Skin of body (tissue), 2 donors: ENCODE measurements around the gene PLPPR5. TPM values are rescaled to one million over a fixed set of nuclear protein-coding genes. Genes with fewer than 3 reads are reported as not detected.

ENCODE experiments used
- DNase-seq: peaks from one replicate; lab custom pipeline; 2025; lab: John Stamatoyannopoulos, UW
- total RNA-seq: library from RNA; depleted of rRNA; stranded (reverse); fragments of >200 nt; gene quantifications from one replicate; pipeline ENCODE4 v1.2.3, GENCODE V29; 2014

PLPPR5 gene
- total RNA-seq, 1 donor from 2014 or later: 3.2 TPM

DNA sequence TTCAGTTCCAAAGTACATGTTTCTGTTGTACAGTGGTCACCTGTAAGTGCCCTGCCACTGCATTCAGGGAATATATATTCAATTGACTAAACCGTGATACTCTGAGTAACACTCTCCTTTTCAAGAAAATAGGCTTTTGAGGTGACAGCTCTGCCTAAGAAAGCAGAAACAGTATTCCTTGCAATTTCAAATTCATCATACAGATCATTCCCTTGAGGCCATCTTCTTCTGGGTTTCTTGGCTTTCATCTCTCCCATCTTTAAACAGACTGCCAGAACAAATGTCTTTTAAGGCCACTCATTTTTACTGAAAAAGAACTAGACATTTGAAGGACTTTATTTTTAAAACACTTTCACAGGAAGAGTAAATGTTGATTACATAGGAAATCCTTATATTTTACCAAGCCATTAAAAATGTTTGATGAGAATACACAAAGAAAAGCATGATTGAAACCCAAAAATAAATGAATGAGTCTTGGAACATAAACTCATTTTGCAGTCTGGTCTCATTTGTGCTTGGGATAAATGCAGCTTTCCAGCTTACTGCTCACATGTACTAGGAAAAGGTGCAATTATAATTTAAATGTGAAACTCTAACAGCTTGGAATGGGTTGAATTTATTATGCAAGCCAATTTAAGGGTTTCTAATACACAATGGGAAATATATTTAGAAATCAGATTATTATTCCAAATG is 34.7 kb downstream of the PLPPR5 start:
- DNase-seq: no peak

GRCh38 chr1:98967122-98967521 is 37.5 kb downstream of the PLPPR5 start:
- no peak for DNase-seq

DNA sequence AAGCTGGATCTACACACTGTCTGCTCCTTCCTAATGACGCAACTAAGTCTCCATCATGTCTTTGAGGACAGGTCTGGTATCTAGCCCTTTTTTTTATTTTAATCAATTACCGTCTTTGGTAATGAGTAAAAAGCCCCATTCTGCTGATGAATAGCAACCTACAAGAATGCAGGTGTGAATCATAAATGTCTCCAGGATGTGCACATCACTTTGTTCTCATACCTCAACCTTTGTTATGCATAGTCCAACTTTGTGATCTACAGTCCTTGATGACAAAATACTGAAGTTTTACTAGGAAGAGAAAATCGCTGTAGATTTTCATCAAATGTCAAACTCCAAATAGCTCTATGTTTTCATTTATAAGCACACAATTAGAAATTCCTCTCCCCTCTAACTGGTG is 39.3 kb downstream of the PLPPR5 start:
- DNase-seq: no peak

GRCh38 chr1:98964198-98964597 is 40.5 kb downstream of the PLPPR5 start:
- DNase-seq: no peak

- peak; percentile 30 for DNase-seq
Measured at GRCh38 chr1:98963064-98963758, 41.5 kb downstream of the PLPPR5 start.

DNA sequence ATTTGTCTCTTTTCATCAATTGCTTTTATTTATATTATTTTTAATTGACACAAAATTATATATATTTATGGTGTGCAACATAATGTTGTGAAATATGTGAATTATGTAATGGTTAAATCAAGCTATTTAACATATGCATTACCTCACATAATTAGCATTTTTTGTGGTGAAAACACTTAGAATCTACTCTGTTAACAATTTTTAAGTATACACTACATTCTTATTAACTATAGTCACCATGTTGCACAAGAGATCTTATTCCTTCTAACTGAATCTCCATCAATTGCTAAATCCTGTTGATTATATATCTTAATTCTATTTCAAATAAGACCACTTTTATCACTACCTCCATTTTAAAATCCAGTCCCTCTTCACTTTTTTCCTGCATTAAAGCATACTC is 42.5 kb downstream of the PLPPR5 start:
- no peak for DNase-seq

- peak; percentile 88 for DNase-seq
Measured at GRCh38 chr1:98949621-98950020, 55.0 kb downstream of the PLPPR5 start.

- DNase-seq: peak; percentile 88
Measured at GRCh38 chr1:98949166-98949565, 55.5 kb downstream of the PLPPR5 start.

GRCh38 chr1:98947071-98947470 is 57.6 kb downstream of the PLPPR5 start:
- peak; percentile 33 for DNase-seq

GRCh38 chr1:98940722-98941079 is 64.0 kb downstream of the PLPPR5 start:
- DNase-seq: no peak

DNA sequence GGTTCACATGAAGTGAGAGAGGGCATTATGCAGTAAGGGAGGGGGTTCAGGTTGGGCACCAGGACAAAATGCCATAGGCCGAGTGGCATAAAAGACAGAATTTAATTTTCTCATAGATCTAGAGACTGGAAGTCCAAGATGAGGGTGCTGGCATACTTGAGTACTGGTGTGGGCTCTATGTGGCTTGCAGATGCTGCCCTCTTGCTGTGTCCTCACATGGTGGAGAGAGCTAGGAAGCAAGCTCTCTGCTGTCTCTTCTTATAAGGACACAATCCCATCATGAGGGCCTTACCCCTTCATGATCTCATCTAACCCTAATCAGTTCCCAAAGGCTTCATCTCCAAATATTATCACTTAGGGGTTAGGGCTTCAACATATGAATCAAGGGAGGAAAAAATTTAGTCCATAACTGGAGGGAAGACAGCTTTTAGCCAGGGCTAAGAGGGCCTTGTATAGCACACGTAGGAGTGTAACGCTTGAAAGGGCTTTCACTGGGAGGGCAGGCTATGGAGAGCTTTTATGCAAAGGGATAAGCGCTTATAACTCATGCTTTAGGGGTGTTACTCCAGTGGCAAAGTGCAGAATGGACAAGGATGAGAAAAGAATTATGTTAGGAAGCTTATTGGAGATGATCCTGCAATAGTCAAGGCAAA is 64.5 kb downstream of the PLPPR5 start:
- no peak for DNase-seq

DNA sequence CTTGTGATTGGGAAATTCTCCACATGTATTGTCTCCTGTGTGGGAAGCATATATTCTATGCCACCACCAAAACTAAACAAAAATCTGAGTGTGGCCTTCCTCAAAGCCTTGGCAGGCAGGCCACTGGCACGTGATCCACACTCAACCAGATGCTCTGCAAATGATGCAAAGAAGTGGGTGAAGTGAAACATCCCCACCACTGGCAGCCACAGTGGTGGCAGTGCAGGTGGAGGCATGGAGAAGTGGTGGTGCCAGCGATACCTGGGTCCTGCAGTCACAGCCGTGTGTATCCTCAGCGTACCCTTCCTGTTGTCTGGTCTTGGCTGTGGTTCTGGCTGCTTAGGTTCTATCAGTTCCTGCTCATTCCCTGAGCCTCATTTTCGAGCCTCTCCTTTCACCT is 65.2 kb downstream of the PLPPR5 start:
- DNase-seq: no peak

DNA sequence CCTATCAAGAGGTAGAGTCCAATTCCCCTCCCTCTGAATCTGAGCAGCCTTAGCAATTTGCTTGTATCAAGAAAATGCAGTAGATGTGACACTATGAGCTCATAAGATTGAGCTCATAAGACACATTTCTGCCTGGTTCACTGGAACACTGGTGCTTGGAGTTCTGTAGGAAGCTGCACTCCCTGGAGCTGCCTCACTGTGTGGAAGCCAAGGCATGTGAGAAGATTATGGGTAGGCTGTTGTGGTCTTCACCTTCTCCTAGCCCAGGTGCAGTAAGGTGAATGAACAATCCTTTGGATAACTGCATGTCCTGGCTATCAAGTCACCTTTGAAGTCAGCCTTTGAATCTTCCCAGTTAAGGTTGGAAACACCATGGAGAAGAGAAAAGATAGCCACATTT is 67.3 kb downstream of the PLPPR5 start:
- no peak for DNase-seq

DNA sequence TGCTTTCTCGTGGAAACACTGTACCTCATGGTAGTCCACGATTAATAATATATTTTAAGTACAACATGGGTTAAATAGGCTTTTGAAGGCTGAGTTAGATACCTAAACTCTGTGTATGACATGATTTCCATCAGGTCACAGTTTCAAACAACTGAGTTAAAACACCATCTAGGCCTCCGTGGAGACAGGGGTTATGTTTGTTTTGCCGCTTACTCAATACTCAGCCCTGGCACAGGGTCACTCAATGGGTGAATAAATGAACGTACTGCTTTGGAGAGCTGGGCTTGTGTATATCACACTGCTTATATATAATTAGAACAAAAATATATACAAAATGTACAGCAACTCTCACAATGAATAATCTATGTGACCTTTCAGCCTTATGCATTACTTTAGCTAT is 72.5 kb downstream of the PLPPR5 start:
- no peak for DNase-seq

- no peak for DNase-seq
Measured at GRCh38 chr1:98931128-98931835, 73.4 kb downstream of the PLPPR5 start.

DNA sequence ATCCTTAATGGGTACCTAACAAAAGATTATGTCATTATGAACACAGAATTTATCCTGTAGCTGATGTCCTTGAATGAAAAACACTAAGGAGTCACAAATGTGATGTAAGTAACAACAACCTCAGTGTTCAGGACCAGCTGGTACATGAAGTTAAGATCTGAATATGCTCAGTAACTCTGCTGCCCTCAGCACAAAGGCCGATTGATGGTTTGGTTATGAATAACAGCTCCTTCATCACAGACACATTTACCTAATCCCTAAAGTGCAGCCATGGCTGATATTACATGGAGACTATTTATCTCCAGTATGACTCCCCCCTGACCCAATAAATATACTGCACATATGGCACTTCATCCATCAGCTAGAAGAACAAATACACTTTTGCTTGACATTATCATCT is 75.2 kb downstream of the PLPPR5 start:
- DNase-seq: no peak

GRCh38 chr1:98926597-98926996 is 78.1 kb downstream of the PLPPR5 start:
- DNase-seq: no peak

DNA sequence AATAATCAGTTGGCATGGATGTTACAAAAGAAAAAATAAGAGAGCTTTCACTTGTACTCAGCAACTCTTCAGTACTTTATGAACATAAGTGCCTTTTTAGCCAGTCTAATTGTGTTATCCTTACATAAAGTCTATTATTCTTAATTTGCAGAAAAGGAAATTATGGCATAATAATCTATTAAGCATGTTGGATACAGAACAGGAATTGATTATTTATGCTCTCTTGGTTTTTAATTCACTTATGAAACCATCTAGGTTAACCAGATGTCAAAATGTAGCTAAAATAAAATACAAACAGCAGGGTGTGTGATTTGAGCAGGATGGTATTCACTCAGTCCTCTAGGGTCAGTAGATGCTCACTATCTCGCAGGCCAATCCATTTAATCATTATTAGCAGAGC is 79.7 kb downstream of the PLPPR5 start:
- DNase-seq: no peak

- DNase-seq: no peak
Measured at GRCh38 chr1:98923667-98924066, 81.0 kb downstream of the PLPPR5 start.

DNA sequence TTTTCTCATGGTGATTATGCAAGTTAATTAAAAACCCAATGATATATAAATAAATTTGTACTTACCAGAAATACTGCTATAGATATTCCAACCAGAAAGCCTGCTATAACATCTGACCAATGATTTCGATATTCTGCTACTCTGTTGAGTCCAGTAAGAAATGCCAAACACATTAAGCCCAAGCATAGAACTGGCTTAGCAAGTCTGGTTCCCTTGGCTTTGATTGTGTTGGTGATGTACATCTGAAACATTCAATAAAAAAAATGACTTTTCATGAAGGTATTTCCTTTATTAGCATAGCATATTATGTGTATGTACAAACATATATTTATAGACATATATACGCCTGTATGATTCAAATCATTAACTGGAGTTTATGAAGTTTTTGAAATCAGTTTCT is 82.8 kb downstream of the PLPPR5 start:
- no peak for DNase-seq

DNA sequence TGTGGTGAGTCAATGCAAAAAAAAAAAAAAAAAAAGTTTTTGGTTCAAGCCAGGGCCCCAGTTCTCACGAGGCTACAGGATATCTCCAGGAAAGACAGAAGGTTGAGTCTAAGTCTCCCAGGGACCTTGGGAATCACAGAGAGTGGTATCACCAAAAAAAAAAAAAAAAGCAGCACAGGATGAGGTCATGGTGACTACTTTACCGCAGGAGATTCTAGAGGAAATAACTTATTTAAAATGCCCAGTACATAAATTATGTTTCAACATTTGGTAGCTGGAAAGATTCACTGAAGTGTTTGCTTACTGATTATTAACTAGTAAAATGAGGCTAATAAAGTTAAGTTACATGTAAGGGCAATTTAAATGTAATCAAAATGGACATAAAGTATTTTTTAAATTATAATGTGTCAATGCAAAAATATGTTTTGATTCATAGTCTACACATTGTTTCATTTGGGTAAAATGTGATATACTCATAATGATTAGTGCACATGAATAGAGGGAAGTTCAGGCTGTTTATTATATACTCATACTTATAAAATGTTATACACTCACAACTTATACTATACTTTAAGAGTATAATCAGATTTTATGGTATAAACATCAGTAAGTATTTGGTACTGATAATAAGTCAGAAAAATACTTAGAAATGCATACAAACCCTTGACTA is 84.1 kb downstream of the PLPPR5 start:
- DNase-seq: no peak

DNA sequence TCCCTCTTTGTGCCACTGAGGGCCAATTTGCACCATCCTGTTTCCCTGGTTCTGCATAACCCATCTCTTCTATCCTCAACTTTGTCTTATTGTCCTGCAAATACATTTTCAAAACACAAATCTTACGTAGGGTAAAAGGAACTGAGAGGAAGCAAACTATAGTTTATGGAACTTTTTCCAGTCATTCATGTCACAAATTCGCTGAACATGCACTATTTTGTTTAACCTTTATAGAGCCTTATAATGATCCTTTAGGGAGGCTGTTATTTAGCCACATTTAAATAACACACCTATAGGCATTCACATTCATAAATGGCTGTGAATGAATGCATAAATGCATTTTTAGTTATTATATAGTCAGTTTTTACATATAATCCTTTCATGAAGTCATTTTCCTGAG is 85.0 kb downstream of the PLPPR5 start:
- DNase-seq: no peak
